Bone marrow (tissue), 2 donors: Measurements from ENCODE around the gene TCEA2.
"Not testable (repeated sequence)": the region's sequence is repeated elsewhere in the genome, so short reads cannot be mapped to it uniquely, and the experiment has no call there.

Experiments used
- DNase-seq, 2 donors: peaks; one replicate each; lab custom pipeline; 2025; lab: John Stamatoyannopoulos, UW

TCEA2 gene

DNA sequence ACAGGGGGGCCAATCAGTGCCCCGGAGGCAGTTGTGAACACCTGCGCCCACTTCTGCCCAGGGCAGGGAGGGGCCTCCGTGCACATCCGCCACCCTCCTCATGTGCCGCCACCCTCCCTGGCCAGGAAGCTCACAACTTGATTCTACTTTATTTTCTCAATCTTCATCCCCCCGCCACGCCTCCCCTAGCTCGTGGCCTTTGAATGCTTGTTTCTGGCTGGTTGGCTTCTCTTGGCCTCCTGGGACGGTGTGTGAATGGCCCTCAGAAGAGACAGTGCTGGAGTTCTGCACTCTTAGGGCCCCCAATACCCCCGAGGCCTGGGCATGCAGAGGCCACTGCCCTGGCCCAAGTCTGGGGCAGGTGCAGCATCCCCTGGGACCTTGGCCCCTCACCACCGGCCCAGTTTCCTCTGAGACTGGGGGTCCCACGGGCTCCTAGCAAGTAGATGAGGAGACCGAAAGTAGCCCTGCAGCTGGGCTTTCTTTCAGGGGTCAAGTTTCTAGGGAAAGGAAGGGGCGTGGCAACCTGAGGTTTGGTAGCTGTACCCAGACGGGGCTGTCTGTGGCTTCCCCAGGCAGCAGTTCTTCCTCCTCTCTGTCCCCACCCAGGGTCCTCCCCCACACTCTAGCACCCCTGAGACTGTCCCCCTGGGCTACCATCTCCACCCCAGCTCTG, 15.0 kb downstream of the TCEA2 start:
- peak in 1 of 2 donors; percentile 34 for DNase-seq

DNA sequence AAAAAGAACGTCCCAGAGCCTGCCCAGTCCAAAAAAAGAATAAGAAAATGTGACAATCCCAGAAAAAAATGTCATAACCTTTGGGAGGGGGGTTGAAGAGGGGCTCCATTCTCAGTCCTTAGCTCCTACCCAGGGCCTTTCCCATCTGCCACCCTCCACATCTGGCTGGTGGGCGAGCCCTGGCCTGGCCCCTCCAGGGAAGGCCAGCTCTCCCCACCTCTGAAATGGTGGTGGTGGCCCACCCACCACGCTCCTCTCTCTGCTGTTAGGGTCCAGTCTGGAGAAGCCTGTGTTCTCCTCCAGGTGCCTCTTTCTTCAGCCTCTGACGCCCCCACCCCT, 15.9 kb downstream of the TCEA2 start:
- DNase-seq = no peak

DNA sequence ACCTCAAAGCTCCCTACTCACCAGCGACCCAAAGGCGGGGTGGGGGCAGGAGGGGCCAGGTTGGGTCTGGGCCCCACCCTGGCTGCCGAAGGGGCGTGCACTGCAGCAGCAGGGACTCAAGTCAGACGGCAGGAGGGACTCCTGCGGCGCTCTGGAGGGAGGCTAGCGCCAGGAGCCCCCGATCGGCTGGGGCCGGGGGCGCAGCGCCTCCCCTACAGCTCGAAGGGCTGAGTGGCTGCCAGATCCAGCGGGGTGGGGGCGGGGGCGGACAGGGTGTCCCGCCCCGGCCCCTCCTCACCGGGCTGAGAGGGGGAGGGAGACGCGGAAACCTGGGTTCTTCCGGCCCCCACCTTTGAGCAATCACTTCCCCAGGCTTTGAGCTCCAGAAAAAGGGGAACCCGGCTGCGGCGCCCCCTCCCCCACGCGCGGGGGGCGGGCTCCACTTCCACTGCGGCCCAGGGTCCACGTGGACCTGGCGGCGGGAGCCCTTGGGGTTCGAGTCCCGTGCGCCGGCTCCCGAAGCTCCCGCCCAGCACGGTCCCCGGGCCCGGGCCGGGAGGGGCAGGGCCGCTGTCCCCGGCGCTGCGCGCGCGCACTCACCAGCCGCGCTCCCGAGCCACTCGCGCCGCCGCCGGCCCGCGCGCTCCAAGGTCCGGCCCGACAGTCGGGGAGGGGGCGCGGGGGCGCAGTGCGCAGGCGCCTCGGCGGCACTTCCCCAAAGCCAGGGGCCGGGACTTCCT, 16.4 kb downstream of the TCEA2 start, which contains the start of gene RGS19:
Gene RGS19 (minus strand): TSS at position 246 of the 740 bp plus-strand sequence. CDS start 2,632 bp downstream, outside the sequence.
- peak; percentile 84 to 90 for DNase-seq

DNA sequence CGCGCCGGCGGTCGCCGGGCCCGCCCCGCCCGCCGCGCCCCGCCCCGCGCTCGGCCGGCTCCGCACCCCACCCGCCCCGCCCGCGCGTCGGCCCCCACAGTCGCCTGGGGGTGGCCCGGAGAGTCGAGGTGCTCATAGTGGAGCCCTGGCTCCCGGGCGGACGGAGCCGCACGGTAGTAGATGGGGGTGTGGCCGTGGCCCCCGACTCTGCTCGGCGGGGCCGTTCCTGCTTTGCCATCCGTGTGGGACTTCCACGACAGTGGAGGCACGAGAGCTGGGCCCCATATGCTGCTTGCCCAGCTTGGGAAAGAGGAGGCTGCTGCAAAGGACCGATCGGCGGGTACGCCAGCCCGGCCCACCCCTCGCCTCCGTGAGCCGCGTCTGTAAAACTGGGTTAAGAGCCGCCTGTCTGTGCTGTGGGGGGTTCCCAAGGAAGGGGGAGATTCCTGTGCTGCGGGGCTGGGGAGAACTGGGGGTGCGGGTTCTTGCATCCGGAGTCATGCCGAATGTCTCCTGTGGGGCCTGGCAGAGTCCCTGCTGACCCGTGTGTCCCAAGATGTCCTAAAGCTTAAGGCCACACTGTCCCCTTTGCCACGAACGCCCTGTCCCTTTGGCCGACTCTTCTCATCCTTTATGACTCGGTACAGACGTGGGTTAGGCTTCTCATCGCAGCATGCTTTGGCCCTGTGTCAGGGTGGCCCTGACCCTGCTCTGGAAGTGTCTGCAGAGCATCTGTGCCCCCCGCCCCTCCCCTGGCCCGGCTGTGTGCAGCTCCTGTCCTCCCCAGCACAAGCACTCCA, 17.2 kb downstream of the TCEA2 start, which contains the start of gene OPRL1:
Gene OPRL1 (plus strand): TSS at position 70 of the 800 bp plus-strand sequence. CDS start 12,639 bp downstream, outside the sequence.
- DNase-seq = peak; percentile 19 to 65

DNA sequence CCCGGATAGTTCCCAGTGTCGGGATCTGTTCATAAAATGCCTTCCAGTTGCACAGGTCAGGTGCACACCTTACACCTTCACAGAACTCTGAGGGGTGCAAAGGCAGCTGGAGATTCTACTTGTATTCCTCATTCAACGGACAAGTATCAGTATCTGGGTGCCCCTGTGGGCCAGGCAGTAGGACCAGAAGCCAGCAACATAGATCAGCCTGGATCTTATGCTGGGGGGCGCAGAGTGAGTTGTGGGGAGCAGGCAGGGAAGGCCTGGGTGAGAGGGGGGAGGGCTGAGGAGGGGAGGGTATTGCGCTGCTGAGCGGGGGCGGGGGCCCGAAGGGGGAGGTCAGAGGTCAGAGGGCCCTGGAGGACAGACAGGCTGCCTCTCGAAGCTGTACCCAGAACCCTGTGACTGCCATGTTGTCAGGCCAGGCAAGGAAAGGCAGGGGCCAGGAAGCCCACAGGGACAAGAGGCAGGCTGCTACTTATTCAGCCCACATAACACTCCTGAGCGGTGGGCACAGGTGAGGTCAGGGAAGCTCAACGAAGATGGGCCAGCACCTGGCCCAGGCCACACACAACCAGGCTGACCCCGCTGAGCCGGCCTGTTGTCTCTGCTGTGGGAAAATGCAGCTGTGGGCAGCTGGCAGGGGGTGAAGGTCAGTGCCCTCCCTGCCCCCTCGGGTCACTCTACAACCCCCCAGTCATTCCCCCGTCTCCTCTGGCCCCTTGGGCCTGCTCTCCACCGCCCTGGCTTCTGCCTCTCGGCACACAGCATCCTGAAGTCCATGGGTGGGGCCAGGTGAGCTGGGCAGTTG, 18.0 kb downstream of the TCEA2 start:
- DNase-seq = no peak

DNA sequence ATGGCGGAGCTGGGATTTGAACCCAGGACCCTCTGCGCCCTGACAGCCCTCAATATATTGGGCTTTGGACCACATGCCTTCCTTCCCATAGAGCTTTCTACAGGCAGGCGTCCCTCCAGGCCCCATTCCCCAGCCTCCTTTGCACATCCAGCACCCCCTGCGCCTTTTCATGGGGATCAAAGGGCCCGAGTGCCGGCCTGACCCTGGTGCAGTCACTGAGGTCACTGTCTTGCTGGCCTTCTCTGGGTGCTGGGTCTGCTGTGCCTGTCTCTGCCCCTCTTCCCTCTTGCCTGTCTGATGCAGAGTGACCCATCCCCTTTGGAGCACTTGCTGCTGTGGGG, 18.6 kb downstream of the TCEA2 start:
- DNase-seq = no peak

DNA sequence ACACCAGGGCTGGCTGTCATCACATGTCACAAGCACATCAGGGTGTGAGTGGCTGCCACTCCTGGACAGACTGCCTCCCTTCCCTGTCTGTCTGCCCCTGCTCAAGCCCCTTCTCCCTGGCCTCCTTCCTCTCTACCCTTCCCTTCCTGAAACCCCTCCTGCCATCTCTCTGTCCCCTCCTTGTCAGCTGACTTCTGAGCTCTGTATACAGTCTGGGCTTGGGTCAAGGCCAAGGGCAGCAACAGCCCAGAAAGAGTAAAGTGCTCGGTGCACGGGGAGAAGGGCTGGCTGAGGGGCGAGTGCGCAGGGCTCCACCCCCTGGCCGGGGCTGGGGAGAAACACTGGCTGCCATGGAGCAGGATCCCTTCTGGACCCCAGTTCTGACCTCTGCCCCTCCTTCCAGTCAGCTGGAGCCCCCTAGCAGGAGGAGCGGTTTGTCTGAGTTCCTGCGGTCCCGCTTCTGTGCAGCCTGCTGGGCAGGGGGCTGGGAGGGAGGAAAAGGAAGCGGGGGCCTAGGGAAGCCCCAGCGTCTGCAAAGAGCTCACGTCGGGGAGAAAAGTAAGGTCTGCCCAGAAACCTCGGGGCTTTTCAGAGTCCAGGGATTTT, 19.2 kb downstream of the TCEA2 start:
- no peak for DNase-seq

DNA sequence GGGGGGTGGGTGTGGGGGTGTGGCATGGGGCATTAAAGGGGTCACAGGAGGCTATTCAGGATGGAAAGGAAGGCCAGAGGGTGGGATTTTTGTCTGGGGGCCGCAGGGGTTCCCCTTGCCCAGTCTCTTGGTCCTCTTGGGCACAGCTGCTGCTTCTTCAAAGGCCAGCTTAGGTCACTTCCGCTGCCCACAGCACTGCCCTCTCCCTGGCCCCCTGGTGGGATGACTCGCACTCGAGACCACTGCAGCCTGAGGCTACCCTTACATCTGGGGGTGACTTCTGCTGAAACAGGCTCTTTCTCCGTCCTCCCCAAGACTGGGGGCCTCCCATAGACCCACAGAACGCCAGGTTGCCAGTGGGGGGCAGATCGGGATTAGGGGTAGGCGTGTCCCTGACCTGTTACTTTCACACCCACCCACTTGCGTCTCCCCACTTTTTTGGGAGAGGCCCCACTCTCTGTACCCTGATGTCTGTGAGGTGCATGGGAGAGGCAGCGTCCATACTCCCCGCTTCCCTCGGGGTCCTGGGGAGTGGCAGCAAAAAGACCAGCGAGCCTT, 19.9 kb downstream of the TCEA2 start:
- DNase-seq = no peak

DNA sequence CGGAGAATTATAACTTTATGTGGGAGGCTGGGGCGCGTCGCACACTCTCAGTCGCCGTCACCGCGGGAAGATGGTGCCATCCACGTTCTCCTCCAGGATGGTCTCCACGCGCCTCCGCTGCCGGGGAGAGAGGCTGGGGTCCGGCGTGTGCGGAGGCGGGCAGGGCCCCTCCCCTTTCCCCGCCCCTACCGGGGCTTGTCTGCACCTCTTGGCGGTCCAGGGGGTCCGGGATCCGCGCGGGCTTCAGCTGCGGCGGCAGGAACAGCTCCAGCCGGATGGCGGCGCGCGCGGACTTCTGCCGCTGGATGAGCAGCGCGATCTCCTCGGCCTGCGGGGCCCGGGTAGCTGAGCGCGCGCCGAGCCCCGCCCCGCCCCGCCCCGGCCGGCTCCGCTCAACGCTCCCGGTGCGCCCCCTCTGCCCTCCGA, 20.4 kb downstream of the TCEA2 start:
- peak; percentile 24 to 33 for DNase-seq

DNA sequence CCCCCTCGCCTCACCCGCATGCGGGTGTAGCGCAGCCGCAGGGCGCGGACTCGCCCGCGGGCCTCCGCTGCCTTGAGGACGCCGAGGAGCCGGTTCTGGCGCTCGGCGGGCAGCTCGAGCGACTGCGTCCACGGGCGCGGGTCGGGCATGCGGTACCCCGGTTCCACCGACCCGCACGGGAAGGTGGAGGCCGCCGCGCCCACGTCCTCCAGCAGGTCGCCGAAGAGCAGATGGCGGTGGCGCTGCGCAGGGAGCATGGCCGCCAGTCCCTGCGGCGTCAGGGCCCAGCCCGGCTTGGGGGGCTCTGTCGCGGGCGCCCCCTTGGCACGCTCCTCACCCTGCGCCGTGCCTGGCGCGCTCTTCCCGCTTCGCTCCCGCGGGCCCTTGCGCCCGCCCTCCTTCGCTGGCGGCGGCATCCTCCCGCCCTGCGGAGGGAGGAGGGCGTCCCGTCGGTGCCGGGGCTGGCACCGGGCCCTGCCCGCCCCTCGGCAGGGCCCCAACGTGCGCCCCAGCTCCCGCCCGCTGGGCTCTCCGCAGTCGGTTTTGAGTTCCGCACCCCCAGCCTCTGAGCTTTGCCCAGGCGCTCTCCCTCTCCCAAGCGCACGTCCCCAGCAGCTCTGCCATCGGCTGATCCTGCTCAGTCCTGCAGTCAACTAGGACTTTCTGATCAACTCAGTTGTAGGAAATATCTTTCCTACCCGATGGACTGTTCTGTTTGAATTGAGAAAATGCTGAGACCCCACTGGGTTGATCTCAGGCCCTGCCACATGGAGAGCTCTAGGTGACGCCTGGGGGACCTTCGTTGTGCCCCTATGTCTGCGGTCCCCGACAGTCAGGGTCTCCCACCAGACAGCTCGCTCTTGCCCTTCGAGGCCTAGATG, 21.0 kb downstream of the TCEA2 start, which contains the start of gene LKAAEAR1:
Gene LKAAEAR1 (minus strand): TSS at position 595 of the 881 bp plus-strand sequence. CDS start 179 bp downstream, at position 416.
- DNase-seq = no peak

DNA sequence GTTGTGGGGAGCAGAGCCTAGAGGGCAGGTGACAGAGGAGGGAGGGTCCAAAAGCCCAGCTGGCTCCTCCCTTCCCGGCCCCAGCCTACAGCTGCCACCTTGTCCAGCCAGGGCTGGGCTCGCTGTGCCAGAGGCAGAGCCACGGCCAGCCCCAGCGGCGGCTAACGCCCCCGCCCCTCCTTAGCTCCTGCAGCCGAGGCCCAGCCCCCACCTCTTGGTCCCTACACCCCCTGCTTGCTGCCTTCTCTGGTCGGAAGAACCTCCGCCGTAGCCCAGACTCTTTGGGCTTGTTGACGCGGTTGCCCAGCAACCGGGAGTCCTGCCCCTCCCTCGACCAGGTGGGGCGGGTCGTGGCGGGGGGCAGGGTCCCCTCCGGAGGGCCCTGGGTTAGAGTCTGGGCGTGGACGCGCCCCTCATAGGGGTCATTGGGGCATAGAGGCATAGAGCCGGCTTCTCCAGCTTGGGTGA, 21.7 kb downstream of the TCEA2 start:
- no peak for DNase-seq

DNA sequence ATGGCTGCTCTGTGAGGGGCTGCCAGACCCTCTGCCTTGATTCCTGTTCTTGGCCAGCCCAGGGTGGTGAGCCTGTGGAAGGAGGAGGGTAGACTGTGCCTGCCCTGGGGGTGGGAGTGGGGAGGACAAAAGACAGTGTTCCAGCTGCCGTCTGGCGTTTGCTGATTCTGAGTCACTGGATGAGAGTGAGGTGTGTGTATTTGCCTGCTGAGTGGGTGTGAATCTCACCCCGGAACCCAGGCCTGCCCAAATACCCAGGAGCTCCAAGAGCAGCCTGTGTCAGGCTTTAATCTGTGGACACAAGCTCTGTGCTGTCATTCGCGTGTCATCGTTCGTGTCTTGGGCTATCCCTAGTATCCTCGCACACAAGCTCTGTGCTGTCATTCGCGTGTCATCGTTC, 23.8 kb downstream of the TCEA2 start:
- no peak for DNase-seq

DNA sequence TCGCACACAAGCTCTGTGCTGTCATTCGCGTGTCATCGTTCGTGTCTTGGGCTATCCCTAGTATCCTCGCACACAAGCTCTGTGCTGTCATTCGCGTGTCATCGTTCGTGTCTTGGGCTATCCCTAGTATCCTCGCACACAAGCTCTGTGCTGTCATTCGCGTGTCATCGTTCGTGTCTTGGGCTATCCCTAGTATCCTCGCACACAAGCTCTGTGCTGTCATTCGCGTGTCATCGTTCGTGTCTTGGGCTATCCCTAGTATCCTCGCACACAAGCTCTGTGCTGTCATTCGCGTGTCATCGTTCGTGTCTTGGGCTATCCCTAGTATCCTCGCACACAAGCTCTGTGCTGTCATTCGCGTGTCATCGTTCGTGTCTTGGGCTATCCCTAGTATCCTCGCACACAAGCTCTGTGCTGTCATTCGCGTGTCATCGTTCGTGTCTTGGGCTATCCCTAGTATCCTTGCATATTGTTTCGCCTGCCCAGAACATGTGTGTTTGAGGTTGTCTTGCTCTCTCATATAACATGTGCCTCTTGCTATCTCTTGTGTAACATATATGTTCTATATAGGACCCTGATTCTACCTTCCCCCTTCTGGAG, 24.3 kb downstream of the TCEA2 start:
- DNase-seq = not testable (repeated sequence)

DNA sequence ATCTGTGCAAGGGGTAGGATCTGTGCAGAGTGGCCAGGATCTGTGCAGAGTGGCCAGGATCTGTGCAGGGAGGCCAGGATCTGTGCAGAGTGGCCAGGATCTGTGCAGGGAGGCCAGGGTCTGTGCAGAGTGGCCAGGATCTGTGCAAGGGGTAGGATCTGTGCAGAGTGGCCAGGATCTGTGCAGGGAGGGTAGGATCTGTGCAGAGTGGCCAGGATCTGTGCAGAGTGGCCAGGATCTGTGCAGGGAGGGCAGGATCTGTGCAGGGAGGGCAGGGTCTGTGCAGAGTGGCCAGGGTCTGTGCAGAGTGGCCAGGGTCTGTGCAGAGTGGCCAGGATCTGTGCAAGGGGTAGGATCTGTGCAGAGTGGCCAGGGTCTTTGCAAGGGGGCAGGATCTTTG, 25.6 kb downstream of the TCEA2 start:
- not testable (repeated sequence) for DNase-seq

DNA sequence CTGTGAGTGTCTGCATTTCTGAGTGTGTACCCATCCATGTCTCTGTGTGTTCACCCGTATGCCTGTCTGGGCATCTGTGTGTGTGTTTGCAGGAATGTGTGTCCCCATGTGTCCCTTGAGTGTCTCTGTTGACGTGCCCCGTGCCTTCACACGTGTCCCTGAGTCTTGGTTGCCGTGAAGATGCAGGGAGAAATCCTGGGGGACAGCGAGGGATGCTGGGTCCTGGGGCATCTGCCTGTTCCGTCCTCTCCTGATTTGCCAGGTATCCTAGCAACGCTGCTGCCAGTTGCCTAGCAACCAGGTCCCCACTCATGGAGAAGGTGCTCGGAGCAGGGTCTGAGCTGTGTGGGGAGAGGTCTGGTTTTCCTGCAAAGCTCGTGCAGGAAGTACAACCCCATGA, 27.2 kb downstream of the TCEA2 start:
- DNase-seq = no peak

DNA sequence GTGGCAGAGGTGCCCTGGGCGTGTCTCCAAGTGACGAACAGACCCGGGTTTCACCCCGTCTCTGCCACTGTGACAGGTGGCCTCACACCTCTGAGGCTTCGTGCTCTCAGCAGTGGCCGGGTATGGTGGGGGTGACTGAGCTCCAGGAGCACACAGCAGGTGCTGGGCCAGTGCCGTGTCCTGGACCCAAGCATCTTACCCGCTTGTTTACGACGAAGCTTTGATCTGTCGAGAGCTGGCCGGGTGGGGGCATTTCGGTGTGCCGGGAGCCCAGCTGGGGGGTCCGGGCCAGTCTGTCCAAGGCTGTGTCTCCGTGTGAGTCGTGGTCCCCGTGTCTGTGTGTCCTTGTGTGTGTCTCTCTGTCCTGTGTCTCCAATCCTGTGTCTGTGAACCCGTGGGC, 28.3 kb downstream of the TCEA2 start:
- DNase-seq = no peak

DNA sequence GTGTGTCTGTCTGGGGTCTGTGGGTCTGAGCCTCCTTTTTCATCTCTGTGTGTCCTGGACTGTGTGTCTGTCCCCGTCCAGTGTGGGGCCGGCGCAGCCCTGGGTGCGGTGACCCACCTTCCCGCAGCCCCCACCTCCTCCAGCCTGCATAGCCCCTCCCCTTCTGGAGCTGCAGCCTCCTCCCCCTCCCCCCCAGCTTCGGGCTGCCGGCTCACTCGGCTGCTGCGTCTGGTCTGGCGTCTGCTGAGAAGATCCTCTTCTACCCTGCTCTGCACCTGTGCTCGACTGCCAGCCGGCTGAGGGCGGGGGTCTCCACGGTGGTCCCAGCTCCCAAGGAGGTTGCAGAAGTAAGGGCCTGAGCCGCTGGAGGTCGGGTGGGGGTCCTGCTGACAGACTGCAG, 28.8 kb downstream of the TCEA2 start:
- DNase-seq = no peak

DNA sequence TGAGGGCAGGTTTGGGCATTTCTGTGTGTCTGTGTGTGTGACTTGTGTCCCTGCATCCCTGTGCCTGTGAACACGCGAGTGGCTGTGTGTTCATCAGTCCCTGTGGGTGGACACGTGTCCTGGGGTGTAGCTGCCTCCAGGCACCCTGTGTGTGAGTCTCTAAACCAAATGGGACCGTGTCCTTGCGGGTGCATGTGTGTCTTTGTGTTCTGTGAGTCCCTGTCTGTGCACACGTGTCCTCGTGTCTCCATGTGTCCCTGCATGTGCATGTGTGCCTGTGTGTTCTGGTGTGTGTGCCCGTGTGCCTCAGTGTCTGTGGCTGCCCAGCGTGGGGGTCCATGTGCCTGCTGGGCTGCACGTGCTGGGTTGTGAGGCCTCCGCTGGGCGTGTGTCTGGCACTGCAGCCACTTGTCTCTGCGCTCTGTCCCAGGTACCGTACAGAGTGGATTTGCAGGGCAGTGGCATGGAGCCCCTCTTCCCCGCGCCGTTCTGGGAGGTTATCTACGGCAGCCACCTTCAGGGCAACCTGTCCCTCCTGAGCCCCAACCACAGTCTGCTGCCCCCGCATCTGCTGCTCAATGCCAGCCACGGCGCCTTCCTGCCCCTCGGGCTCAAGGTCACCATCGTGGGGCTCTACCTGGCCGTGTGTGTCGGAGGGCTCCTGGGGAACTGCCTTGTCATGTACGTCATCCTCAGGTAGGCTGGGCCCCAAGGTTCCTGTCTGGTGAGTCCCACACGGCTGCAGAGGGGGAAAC, 29.4 kb downstream of the TCEA2 start:
- DNase-seq = no peak
